Gastroesophageal sphincter (tissue), 4 donors: Measurements from ENCODE around the gene OSBPL1A. TPM values are rescaled to one million over a fixed set of nuclear protein-coding genes. Genes with fewer than 3 reads are reported as not detected.

Experiments
- ATAC-seq: fragments of 150-250 bp; one replicate; pipeline ENCODE4 v1.9.1; 2016; ENCODE audit warnings: mild to moderate bottlenecking, moderate library complexity
- H3K27ac ChIP-seq, 4 donors: fragments of 200-600 bp; sonication (generic) in 3 of 4; 1 replicate in 3 of 4; 2 replicates in 1 of 4; pipeline ENCODE4 v1.5.1; 2016 to 2019
- H3K27me3 ChIP-seq: fragments of 200-600 bp; sonication (generic); one replicate; pipeline ENCODE4 v1.5.1; 2019
- H3K36me3 ChIP-seq, 2 donors: fragments of 200-600 bp; sonication (generic); one replicate each; pipeline ENCODE4 v1.5.1; 2019; ENCODE audit warnings: control low read depth in 1 of 2
- H3K4me1 ChIP-seq, 3 donors: fragments of 200-600 bp; sonication (generic); 1 replicate in 2 of 3; 2 replicates in 1 of 3; pipeline ENCODE4 v1.5.1; 2016 to 2019; ENCODE audit warnings: control low read depth in 2 of 3
- H3K4me3 ChIP-seq, 2 donors: fragments of 200-600 bp; sonication (generic); one replicate each; pipeline ENCODE4 v1.5.1; 2019; ENCODE audit warnings: mild to moderate bottlenecking in 1 of 2, moderate library complexity in 1 of 2
- H3K9me3 ChIP-seq, 3 donors: fragments of 200-600 bp; sonication (generic); one replicate each; pipeline ENCODE4 v1.5.1; 2017 to 2019; ENCODE audit warnings: control low read depth in 2 of 3
- CTCF ChIP-seq, 4 experiments: fragments of 200-600 bp in 2 of 4; fragments of 450-650 bp in 2 of 4; sonication (generic) in 1 of 4; IDR thresholded peaks; one replicate each; pipeline ENCODE4 v1.5.1; 2017 to 2019; ENCODE audit warnings: antibody characterized with exemption in 4 of 4, mild to moderate bottlenecking in 2 of 4, moderate library complexity in 2 of 4
- EP300 ChIP-seq: sonication (generic); formaldehyde crosslinking; IDR thresholded peaks from one replicate; pipeline ENCODE4 v1.6.1; 2017; ENCODE audit warnings: antibody characterized with exemption, mild to moderate bottlenecking
- POLR2A ChIP-seq, 2 donors: fragments of 450-650 bp; IDR thresholded peaks; one replicate each; pipeline ENCODE4 v1.6.1; 2017; ENCODE audit warnings: antibody characterized with exemption in 2 of 2, mild to moderate bottlenecking in 2 of 2, moderate library complexity in 1 of 2
- POLR2AphosphoS5 ChIP-seq: sonication (generic); formaldehyde crosslinking; IDR thresholded peaks from one replicate; pipeline ENCODE4 v1.6.1; 2017; ENCODE audit warnings: antibody characterized with exemption
- WGBS, 2 donors: methylation state at CpG; one replicate each; pipeline ENCODE4 v1.1.5; 2018; ENCODE audit warnings: low coverage in 1 of 2; 5-methylcytosine and 5-hydroxymethylcytosine counted together
- total RNA-seq, 4 donors: library from RNA; depleted of rRNA; stranded (reverse); fragments of >200 nt; gene quantifications; one replicate each; pipeline ENCODE4 v1.1.0, GENCODE V29; 2016

The OSBPL1A gene
- total RNA-seq, 4 donors from 2014 or later: 97.1 to 120 (median 116) TPM

GRCh38 chr18:24373328-24373727 lies 24.3 kb downstream of the OSBPL1A start:
- no peak overlapping the region for H3K27ac ChIP-seq
- H3K27me3 ChIP-seq: no peaks in the 10 kb centered on the region
- no peak overlapping the region for H3K4me3 ChIP-seq
- no peaks in the 10 kb centered on the region for H3K9me3 ChIP-seq
- WGBS, 2 donors: 93 to 94% methylated on average over 1 of the region's 1 CpG
- TF ChIP-seq POLR2AphosphoS5 (no peak), POLR2A (IDR thresholded peaks at IDR 0.05) (no peak), EP300 (no peak), CTCF (IDR thresholded peaks at IDR 0.05) (no peak)
- no peaks in the 10 kb centered on the region for H3K4me1 ChIP-seq
- no peak for ATAC-seq
- H3K36me3 ChIP-seq: peaks cover 0 to 42% of the 10 kb centered on the region in 2 donors

GRCh38 chr18:24372279-24372872 lies 25.2 kb downstream of the OSBPL1A start:
- Histone ChIP-seq H3K4me1 (no peaks in the 10 kb centered on the region), H3K36me3 (peaks cover 0 to 42% of the 10 kb centered on the region in 2 donors), H3K4me3 (no peak overlapping the region), H3K9me3 (no peaks in the 10 kb centered on the region), H3K27ac (no peak overlapping the region), H3K27me3 (no peaks in the 10 kb centered on the region)
- no peak for ATAC-seq
- TF ChIP-seq POLR2A (IDR thresholded peaks at IDR 0.05) (no peak), POLR2AphosphoS5 (no peak), EP300 (no peak), CTCF (IDR thresholded peaks at IDR 0.05) (no peak)
- 93 to 98% methylated on average over 4 to 5 of the region's 5 CpGs for WGBS, 2 donors

- no peak overlapping the region for H3K27ac ChIP-seq
- no peaks in the 10 kb centered on the region for H3K27me3 ChIP-seq
- H3K4me1 ChIP-seq: no peaks in the 10 kb centered on the region
- 88 to 90% methylated on average over 3 to 4 of the region's 4 CpGs for WGBS, 2 donors
- H3K36me3 ChIP-seq: peaks cover 0 to 32% of the 10 kb centered on the region in 2 donors
- TF ChIP-seq CTCF (IDR thresholded peaks at IDR 0.05): no peak
- ATAC-seq: no peak
- no peaks in the 10 kb centered on the region for H3K9me3 ChIP-seq
- H3K4me3 ChIP-seq: no peak overlapping the region
Measured at GRCh38 chr18:24370120-24370519, 27.5 kb downstream of the OSBPL1A start.

GRCh38 chr18:24369426-24369825 lies 28.2 kb downstream of the OSBPL1A start:
- Histone ChIP-seq H3K4me1 (no peaks in the 10 kb centered on the region), H3K9me3 (no peaks in the 10 kb centered on the region), H3K27ac (no peak overlapping the region), H3K36me3 (peaks cover 0 to 31% of the 10 kb centered on the region in 2 donors), H3K4me3 (no peak overlapping the region), H3K27me3 (no peaks in the 10 kb centered on the region)
- ATAC-seq: no peak
- TF ChIP-seq POLR2AphosphoS5 (no peak), POLR2A (IDR thresholded peaks at IDR 0.05) (no peak), CTCF (IDR thresholded peaks at IDR 0.05) (no peak), EP300 (no peak)
- 100% methylated on average over 1 of the region's 1 CpG for WGBS, 2 donors

- no peaks in the 10 kb centered on the region for H3K27me3 ChIP-seq
Measured at GRCh38 chr18:24368749-24369148, 28.9 kb downstream of the OSBPL1A start.

More at GRCh38 chr18:24368749-24369148, 28.9 kb downstream of the OSBPL1A start:
- no peaks in the 10 kb centered on the region for H3K9me3 ChIP-seq
- H3K4me3 ChIP-seq: no peak overlapping the region
- TF ChIP-seq POLR2A (IDR thresholded peaks at IDR 0.05) (no peak), EP300 (no peak), CTCF (IDR thresholded peaks at IDR 0.05) (no peak), POLR2AphosphoS5 (no peak)
- 50 to 100% methylated on average over 1 of the region's 3 CpGs for WGBS, 2 donors
- ATAC-seq: no peak
- peaks cover 0 to 24% of the 10 kb centered on the region in 2 donors for H3K36me3 ChIP-seq
- H3K27ac ChIP-seq: no peak overlapping the region
- H3K4me1 ChIP-seq: no peaks in the 10 kb centered on the region
